Bronchus fibroblast of lung (primary cell): ENCODE measurements around the gene SMIM17. TPM values are rescaled to one million over a fixed set of nuclear protein-coding genes. Genes with fewer than 3 reads are reported as not detected.

ENCODE experiments used
- total RNA-seq: library from RNA; depleted of rRNA; stranded (reverse); fragments of >200 nt; gene quantifications from 2 replicates; pipeline ENCODE4 v1.2.3, GENCODE V29; 2015

Gene SMIM17
- total RNA-seq: 0.17 TPM in 1 of 2 replicates, not detected in the other

DNA sequence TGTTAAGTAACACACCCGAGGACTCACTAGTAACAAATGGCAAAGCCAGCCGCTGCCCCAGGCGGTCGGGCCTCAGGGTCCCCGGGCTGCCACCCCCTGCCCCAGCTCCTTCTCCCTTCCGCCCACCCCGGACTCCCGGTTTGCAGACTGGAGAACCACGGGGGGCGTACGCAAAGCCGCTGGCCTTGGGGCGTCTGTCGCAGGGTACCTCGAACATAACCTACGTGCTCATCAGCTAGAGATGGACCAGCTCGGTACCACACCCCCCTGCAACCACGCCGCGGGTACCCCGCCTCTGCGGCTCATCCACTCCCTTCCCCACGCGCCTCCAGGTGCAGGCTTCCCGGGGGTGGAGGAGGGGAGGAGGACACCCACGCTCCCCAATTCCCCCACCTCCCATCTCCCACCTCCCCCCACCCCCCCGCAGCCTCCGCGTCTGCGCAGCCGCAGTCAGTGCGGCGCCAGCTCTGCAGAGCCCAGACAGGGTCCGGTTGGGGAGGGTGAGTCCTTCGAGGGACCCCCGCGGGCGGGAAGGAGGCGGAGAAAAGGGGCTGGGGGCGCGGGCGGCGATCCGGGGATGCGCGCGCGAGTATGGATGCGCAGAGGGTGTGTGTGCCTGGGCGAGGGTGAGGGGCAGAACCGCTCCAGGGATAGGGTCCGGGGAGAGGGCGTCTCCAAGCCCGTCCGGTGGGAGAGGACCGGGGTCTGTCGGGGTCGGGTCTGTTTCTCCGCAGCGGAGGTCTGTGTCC, at the start of gene SMIM17:
TSS of gene SMIM17 (plus strand) at position 449 of the 749 bp plus-strand sequence. CDS start 2,509 bp downstream, outside the sequence.

DNA sequence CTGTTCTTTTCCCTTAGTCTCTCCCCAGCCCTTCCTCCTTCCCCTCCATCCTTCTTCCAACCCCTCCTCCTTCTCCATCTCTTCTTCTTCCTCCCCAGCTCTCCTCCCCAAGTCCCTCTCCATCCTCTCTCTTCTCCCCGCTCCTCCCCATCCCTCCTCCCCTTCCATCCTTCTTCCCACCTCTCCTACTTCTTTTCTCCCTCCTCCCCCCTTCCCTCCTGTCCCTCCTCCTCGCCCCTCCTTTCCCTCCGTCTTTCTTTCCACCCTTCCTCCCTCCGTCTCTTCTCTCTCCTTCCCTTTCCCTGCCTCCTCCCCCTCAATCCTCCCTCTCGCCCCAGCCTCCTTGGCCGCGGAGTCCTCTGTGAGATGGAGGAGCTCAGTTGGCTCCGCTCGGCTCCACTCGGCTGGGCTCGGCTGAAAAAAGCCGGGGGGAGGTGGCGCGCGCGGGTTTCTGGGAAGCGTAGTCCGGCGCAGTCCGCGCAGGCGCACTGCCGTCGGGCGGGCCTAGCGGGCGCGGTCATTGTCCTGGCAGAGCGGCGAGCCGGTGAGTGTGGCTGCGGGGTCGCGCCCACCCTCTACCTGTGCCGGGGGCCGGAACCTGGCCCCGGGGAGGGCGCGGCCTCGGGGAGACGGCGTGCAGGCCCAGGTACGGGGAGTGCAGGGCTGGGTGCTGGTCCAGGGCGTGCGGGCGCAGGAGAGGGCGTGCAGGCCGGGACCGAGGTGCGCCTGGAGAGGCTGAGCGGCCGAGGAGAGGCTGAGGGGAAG, 48.0 kb upstream of the SMIM17 start, which contains the start of gene ZNF71:
TSS of gene ZNF71 (plus strand) at position 520 of the 765 bp plus-strand sequence. CDS start 6,257 bp downstream, outside the sequence.

DNA sequence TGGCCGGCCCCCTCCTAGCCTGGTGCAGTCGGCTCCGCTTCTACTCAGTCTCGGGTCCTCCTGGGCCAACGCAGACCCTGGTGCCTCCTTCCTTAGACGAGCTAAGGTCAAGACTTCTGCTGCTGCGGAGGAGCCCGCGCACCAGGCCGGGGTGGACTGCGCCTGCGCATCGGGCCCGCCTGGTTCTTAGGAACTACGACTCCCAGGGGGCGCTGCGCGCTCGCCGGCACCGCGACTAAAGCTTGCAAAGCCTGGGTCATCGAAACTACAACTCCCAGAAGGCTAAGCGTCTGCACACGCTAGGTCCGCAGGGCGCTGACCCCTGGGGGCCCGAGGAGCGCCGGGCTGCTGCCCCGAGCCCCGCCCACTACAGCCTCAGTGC, 28.6 kb downstream of the SMIM17 start, which contains the start of gene ZNF835:
TSS of gene ZNF835 (minus strand) at position 145 of the 382 bp plus-strand sequence. CDS start 6,559 bp downstream, outside the sequence.

Other genes starting within 250 kb of the SMIM17 start
- 1.8 and 2.2 TPM in 2 replicates for gene ZNF582, start 249.6 kb upstream of the SMIM17 start, total RNA-seq
- gene ZNF583, start 238.8 kb upstream of the SMIM17 start, total RNA-seq: 1.2 and 2.2 TPM in 2 replicates
- 1.0 and 1.3 TPM in 2 replicates for gene ZNF667, start 165.8 kb upstream of the SMIM17 start, total RNA-seq
- gene ZNF471, start 135.3 kb upstream of the SMIM17 start, total RNA-seq: 0.50 and 0.89 TPM in 2 replicates
- gene ZFP28, start 104.2 kb upstream of the SMIM17 start, total RNA-seq: 5.5 and 5.9 TPM in 2 replicates
- 0.59 and 1.2 TPM in 2 replicates for gene ZNF470, start 75.7 kb upstream of the SMIM17 start, total RNA-seq
- gene ZNF71, start 47.9 kb upstream of the SMIM17 start, total RNA-seq: 5.5 and 6.1 TPM in 2 replicates
- gene ZNF835, start 28.6 kb downstream of the SMIM17 start, total RNA-seq: under 0.01 and 0.89 TPM in 2 replicates
- gene PEG3, start 197.6 kb downstream of the SMIM17 start, total RNA-seq: 0.84 and 1.6 TPM in 2 replicates
- gene ZIM2, start 197.6 kb downstream of the SMIM17 start, total RNA-seq: not detected in 2 replicates